ENCODE results near the gene GPBAR1. TPM values are rescaled to one million over a fixed set of nuclear protein-coding genes. Genes with fewer than 3 reads are reported as not detected.

The GPBAR1 gene
- total RNA-seq, 1 donor from 2014 or later = 0.65 TPM

GRCh38 chr2:218244204-218244603 lies 16.6 kb upstream of the GPBAR1 start:
- DNase-seq (ENCODE audit: low read depth) = no peak

GRCh38 chr2:218244665-218245064 lies 16.1 kb upstream of the GPBAR1 start:
- no peak for DNase-seq (ENCODE audit: low read depth)

DNA sequence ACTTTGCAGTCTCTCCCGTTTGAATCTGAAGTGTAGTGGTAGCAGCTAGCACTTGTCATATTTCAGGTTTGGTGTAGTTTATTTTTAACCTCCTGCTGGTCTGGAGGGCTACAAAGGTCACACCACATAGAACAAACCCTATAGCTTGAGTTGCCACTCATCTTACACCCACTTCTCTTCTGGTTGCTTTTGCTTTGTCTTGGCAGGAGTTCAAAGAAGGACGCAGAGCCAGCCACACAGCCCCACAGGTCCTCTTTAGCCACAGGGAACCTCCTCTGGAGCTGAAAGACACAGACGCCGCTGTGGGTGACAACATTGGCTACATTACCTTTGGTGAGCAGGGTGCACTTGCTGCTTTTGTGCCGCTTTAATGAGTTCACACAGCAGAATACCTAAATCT lies 15.6 kb upstream of the GPBAR1 start:
- DNase-seq (ENCODE audit: low read depth) = no peak

GRCh38 chr2:218249691-218250090 lies 11.1 kb upstream of the GPBAR1 start:
- DNase-seq (ENCODE audit: low read depth) = no peak

GRCh38 chr2:218252509-218253231 lies 8.1 kb upstream of the GPBAR1 start:
- no peak for DNase-seq (ENCODE audit: low read depth)

DNA sequence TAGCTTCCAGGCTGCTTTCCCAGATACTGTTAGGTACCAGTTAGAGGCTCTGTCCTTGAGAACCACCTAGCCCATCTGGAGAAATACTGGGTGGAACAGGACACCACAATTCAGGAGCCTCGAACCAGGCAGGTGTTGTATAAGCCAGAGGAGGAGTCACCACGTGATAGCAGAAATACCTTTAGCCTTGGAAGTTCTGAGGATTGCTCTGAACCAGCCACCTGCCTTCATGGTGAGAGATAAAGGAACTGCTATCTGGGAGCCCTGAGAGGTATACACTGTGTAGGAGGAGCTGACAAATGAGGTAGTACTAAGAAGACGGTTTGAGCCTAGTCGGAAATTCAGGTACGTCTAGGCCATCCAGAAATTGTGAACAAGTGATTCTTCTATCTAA lies 7.6 kb upstream of the GPBAR1 start:
- DNase-seq (ENCODE audit: low read depth) = no peak

GRCh38 chr2:218255446-218255845 lies 5.4 kb upstream of the GPBAR1 start:
- DNase-seq (ENCODE audit: low read depth) = peak; percentile 30

DNA sequence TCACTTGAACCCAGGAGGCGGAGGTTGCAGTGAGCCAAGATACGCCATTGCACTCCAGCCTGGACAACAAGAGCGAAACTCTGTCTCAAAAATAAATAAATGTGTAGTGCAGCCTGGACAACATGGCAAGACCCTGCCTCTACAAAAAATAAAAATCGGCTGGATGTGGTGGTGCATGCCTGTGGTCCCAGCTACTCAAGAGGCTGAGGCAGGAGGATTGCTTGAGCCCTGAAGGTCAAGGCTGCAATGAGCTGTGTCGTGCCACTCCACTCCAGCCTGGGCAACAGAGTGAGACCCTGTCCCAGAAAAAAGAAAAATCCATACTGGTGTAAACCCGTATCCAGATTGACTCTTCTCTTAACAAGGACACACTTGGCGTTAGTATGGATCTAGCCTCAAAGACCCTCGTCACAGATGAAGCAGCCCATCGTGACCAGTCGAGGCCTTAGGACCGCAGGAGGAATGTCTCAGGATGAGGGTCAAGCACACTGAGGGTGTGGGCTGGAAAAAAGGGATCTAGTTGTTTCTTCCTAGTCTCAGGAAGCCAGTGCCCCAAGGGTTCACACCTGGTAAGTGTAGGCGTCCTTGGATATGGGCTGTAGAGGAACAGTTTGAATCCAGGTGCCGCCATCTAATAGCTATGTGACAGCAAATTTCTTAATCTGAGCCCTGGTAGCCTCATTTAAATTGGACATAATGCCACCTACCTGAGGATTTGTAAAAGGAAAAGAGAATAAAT lies 4.0 kb upstream of the GPBAR1 start:
- no peak for DNase-seq (ENCODE audit: low read depth)

DNA sequence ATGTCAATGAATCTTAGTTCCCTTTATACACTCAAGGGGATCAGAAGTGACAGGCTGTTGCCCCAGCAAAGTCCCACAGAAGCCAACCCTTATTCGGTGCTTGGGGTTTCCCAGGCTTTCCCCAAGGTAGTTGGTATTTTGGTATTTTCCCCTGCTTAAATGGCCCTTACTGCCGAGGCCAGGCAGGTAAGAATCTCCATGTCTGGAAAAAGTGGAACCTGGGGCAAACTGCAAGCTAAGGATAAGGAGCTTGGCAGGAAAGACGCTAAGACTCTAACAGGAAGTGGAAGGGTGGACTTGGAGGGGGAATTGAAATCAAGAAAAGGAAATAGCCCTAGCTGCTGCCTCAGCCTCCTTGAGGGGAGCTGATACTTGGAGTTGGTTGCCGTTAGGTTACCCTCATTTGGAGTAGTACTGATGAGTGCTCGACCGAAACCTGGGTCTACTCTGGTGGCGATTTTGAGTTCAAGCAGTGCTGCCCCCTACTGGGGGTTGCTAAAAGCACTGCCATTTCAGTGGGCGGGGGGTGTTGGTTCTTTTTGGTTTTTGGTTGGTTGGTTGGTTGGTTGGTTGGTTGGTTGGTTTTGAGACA lies 3.3 kb upstream of the GPBAR1 start:
- no peak for DNase-seq (ENCODE audit: low read depth)

GRCh38 chr2:218259099-218259961 lies 1.5 kb upstream of the GPBAR1 start:
- no peak for DNase-seq (ENCODE audit: low read depth)

GRCh38 chr2:218260166-218260565 lies 649 bp upstream of the GPBAR1 start:
- no peak for DNase-seq (ENCODE audit: low read depth)

DNA sequence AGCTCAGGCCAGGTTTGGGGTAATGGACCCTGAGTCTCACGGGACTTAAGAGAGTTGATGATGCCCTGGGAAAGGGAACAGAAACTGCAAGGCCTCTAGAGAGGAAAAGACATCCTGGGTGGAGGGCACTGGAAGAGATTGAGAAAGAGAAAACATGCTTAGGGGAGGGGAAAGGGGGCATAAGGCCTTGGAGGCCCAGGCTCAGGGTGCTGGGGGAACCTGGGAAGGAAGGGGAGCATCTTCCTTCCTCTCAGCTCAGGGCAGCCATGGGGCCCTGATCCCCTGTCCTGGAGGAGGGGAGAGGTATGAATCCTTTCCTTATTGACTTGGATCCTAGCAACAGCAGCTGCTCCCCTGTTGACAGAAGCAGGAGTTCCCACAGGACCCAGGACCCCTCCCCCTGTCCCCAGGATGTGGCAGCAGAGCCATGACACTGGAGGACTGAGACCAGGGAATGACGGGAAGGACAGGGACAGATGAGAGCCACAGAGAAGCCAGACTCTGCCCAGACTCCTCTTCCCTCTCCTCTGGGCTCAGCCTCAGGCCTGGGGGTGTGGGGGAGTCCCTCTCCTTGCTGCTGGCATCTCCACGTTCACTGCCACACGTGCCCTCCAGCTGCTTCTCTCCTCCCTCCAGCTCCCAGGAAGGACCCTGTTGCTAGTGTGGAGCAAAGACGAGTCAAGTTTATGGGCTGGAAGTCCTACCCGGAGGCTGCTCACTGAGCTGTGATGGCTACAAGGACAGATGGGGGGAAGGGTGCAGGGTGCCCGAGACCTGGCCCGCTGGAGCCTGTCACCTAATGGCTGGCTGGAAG lies 815 bp downstream of the GPBAR1 start:
- DNase-seq (ENCODE audit: low read depth) = peak; percentile 27

- no peak for DNase-seq (ENCODE audit: low read depth)
These were observed 1.4 kb downstream of the GPBAR1 start for GRCh38 chr2:218262237-218262600.

GRCh38 chr2:218262631-218263586 lies 2.1 kb downstream of the GPBAR1 start:
- no peak for DNase-seq (ENCODE audit: low read depth)

GRCh38 chr2:218263817-218264641 lies 3.2 kb downstream of the GPBAR1 start:
- DNase-seq (ENCODE audit: low read depth) = no peak

- DNase-seq (ENCODE audit: low read depth) = no peak
These were observed 4.2 kb downstream of the GPBAR1 start for GRCh38 chr2:218264773-218265561.

DNA sequence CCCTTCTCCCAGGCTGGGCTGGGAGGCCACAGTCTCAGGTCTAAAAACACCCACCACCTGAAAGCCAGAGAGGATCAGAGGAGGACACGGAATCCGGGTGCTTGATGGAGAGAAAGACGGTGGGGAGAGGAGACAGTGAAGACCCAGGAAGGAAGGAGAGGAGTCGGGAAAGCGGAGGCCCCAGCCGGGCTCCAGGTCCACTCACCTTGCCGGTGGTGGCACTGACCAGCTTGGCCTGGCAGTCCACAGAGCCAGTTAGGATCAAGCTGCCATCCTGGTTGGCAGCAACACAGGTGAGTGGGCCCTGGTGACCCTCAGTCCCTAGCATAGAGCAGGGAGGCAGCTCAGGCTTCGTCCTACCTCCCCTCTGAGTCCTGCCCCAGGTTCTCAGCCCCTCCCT lies 4.8 kb downstream of the GPBAR1 start:
- no peak for DNase-seq (ENCODE audit: low read depth)

GRCh38 chr2:218266316-218266979 lies 5.6 kb downstream of the GPBAR1 start:
- no peak for DNase-seq (ENCODE audit: low read depth)

Measured in renal cortical epithelial cell (primary cell).